Prostate gland (tissue), 2 donors: ENCODE results near the gene PSMD7.

ENCODE experiments used
- POLR2A ChIP-seq: fragments of 450-650 bp; IDR thresholded peaks from one replicate; pipeline ENCODE4 v1.6.1; 2016; ENCODE audit warnings: antibody characterized with exemption, mild to moderate bottlenecking
- POLR2AphosphoS5 ChIP-seq: sonication (generic); formaldehyde crosslinking; IDR thresholded peaks from one replicate; pipeline ENCODE4 v1.6.1; 2017; ENCODE audit warnings: antibody characterized with exemption
- TF ChIP-seq, protein P1 (sequence below), 4 experiments: fragments of 200-600 bp in 2 of 4; fragments of 450-650 bp in 2 of 4; sonication (generic) in 2 of 4; IDR thresholded peaks; 1 replicate in 3 of 4; 2 replicates in 1 of 4; pipeline ENCODE4 v1.5.1; 2016 to 2019; ENCODE audit warnings: antibody characterized with exemption in 4 of 4, mild to moderate bottlenecking in 2 of 4, moderate library complexity in 2 of 4

DNA sequence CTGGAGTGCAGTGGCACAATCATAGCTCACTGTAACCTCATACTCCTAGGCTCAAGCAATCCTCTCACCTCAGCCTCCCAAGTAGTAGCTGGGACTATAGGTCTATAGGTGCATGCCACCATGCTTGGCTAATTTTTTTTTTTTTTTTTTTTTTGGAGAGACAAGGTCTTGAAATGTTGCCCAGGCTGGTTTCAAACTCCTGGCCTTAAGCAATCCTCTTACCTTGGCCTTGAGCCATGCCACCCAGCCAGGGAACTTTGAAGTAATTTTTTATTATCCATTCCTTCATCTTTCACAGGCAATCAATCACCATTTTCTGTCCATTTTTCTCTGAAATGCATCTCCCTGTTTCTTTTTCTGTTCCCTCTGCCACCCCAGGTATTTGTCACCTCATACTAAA, 6.3 kb upstream of the PSMD7 start:
- TF ChIP-seq POLR2A, result no peak
- TF ChIP-seq, protein P1, sequence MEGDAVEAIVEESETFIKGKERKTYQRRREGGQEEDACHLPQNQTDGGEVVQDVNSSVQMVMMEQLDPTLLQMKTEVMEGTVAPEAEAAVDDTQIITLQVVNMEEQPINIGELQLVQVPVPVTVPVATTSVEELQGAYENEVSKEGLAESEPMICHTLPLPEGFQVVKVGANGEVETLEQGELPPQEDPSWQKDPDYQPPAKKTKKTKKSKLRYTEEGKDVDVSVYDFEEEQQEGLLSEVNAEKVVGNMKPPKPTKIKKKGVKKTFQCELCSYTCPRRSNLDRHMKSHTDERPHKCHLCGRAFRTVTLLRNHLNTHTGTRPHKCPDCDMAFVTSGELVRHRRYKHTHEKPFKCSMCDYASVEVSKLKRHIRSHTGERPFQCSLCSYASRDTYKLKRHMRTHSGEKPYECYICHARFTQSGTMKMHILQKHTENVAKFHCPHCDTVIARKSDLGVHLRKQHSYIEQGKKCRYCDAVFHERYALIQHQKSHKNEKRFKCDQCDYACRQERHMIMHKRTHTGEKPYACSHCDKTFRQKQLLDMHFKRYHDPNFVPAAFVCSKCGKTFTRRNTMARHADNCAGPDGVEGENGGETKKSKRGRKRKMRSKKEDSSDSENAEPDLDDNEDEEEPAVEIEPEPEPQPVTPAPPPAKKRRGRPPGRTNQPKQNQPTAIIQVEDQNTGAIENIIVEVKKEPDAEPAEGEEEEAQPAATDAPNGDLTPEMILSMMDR (IDR thresholded peaks at IDR 0.05), result no peak
- no peak for TF ChIP-seq POLR2AphosphoS5
